Measurements from ENCODE around the gene NELFA.
"Not testable (repeated sequence)": the region's sequence is repeated elsewhere in the genome, so short reads cannot be mapped to it uniquely, and the experiment has no call there.

The NELFA gene

DNA sequence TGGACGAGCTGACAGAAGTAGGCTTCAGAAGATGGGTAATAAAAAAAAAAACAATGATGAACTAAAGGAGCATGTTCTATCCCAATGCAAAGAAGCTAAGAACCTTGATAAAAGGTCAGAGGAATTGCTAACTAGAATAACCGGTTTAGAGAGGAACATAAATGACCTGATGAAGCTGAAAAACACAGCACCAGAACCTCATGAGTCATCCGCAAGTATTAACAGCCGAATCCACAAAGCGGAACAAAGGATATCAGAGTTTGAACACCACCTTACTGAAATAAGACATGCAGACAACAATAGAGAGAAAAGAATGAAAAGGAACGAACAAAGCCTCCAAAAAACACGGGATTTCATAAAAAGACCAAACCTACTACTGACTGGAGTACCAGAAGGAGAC, 10.5 kb downstream of the NELFA start:
- H3K36me3 ChIP-seq = peaks cover 38% of the 10 kb centered on the region

DNA sequence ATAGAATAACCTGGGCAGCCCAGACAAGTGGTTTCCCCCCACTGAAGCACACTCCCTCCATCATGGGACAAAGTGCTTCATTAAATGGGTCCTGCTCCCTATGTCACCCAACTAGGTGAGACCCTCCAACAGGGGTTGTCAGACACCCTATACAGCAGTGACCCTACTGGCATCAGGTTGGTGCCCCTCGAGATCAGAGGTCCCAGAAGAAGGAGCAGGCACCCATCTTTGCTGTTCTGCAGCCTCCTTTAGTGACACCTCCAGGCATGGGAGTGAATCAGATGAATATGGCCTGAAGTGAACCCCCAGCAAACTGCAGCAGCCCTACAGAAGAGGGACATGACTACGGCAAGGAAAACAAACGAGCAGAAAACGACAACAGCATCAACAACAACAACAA, 11.1 kb downstream of the NELFA start:
- peaks cover 33% of the 10 kb centered on the region for H3K36me3 ChIP-seq
- H3K27ac ChIP-seq = no peak overlapping the region
- H3K9me3 ChIP-seq (ENCODE audit: severe bottlenecking) = no peaks in the 10 kb centered on the region

More for the DNA sequence above, 10.5 kb downstream of the NELFA start:
- no peak overlapping the region for H3K27ac ChIP-seq
- no peak for DNase-seq
- H3K4me3 ChIP-seq (ENCODE audit: low read depth, low read length) = no peak overlapping the region
- H3K27me3 ChIP-seq (ENCODE audit: insufficient read depth, low read depth, severe bottlenecking) = no peaks in the 10 kb centered on the region
- TF ChIP-seq, protein P1, sequence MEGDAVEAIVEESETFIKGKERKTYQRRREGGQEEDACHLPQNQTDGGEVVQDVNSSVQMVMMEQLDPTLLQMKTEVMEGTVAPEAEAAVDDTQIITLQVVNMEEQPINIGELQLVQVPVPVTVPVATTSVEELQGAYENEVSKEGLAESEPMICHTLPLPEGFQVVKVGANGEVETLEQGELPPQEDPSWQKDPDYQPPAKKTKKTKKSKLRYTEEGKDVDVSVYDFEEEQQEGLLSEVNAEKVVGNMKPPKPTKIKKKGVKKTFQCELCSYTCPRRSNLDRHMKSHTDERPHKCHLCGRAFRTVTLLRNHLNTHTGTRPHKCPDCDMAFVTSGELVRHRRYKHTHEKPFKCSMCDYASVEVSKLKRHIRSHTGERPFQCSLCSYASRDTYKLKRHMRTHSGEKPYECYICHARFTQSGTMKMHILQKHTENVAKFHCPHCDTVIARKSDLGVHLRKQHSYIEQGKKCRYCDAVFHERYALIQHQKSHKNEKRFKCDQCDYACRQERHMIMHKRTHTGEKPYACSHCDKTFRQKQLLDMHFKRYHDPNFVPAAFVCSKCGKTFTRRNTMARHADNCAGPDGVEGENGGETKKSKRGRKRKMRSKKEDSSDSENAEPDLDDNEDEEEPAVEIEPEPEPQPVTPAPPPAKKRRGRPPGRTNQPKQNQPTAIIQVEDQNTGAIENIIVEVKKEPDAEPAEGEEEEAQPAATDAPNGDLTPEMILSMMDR (IDR thresholded peaks at IDR 0.05; ENCODE audit: low read depth, low read length) = no peak
- no peaks in the 10 kb centered on the region for H3K9me3 ChIP-seq (ENCODE audit: severe bottlenecking)

DNA sequence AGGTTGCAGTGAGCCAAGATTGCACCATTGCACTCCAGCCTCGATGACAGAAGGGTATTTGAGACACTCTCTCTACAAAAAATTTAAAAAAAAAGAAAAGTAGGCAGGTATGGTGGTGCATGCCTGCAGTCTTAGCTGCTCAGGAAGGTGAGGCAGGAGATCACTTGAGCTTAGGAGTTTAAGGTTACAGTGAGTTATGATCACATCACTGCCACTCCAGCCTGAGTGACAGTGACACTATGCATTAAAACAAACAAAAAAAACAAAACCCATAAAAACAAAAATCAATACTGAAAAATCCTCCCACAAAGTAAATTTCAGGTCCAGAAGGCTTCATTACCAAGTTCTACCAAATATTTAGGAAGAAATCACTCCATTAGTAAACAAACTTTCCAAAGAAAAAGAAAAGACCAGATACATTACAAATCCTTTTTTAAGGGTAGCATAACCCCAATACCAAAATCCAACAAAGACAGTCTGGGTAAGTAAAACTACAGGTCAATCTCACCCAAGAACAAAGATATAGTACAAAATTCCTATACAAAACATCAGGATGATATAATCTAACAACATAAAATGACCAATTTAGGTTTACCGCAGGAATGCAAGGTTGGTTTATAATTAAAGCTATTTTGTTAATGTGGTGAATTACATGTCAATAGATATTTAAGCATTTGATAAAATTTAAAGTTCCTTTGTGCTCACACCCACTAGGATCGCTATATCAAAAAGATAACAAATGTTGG, 11.7 kb downstream of the NELFA start:
- Histone ChIP-seq H3K36me3 (peaks cover 31% of the 10 kb centered on the region), H3K27me3 (ENCODE audit: insufficient read depth, low read depth, severe bottlenecking) (no peaks in the 10 kb centered on the region), H3K27ac (no peak overlapping the region), H3K9me3 (ENCODE audit: severe bottlenecking) (no peaks in the 10 kb centered on the region), H3K4me3 (ENCODE audit: low read depth, low read length) (no peak overlapping the region)
- DNase-seq = no peak
- TF ChIP-seq, protein P1 (IDR thresholded peaks at IDR 0.05; ENCODE audit: low read depth, low read length) = no peak

More for the DNA sequence above, 11.1 kb downstream of the NELFA start:
- TF ChIP-seq, protein P1 (IDR thresholded peaks at IDR 0.05; ENCODE audit: low read depth, low read length) = no peak
- DNase-seq = no peak
- no peaks in the 10 kb centered on the region for H3K27me3 ChIP-seq (ENCODE audit: insufficient read depth, low read depth, severe bottlenecking)
- H3K4me3 ChIP-seq (ENCODE audit: low read depth, low read length) = no peak overlapping the region

DNA sequence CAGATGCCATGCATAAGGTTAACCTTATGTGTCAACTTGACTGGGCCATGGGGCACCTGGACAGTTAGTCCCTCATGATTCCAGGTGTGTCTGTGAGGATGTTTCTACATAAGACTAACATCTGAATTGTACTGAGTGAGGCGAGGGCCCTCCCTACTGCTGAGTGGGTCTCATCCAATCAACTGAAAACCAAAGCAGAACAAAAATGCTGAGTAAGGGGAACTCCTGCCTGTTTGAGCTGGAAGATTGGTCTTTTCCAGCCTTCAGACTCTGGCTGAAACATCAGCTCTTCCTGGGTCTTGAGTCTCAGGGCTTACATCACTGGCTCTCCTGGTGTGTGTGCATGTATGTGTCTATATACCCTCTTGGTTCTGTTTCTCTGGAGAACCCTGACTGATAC, 13.8 kb downstream of the NELFA start:
- TF ChIP-seq, protein P1 (IDR thresholded peaks at IDR 0.05; ENCODE audit: low read depth, low read length) = no peak
- no peak for DNase-seq
- no peaks in the 10 kb centered on the region for H3K9me3 ChIP-seq (ENCODE audit: severe bottlenecking)
- H3K27ac ChIP-seq = no peak overlapping the region
- peaks cover 42% of the 10 kb centered on the region for H3K36me3 ChIP-seq
- no peaks in the 10 kb centered on the region for H3K27me3 ChIP-seq (ENCODE audit: insufficient read depth, low read depth, severe bottlenecking)
- H3K4me3 ChIP-seq (ENCODE audit: low read depth, low read length) = no peak overlapping the region

DNA sequence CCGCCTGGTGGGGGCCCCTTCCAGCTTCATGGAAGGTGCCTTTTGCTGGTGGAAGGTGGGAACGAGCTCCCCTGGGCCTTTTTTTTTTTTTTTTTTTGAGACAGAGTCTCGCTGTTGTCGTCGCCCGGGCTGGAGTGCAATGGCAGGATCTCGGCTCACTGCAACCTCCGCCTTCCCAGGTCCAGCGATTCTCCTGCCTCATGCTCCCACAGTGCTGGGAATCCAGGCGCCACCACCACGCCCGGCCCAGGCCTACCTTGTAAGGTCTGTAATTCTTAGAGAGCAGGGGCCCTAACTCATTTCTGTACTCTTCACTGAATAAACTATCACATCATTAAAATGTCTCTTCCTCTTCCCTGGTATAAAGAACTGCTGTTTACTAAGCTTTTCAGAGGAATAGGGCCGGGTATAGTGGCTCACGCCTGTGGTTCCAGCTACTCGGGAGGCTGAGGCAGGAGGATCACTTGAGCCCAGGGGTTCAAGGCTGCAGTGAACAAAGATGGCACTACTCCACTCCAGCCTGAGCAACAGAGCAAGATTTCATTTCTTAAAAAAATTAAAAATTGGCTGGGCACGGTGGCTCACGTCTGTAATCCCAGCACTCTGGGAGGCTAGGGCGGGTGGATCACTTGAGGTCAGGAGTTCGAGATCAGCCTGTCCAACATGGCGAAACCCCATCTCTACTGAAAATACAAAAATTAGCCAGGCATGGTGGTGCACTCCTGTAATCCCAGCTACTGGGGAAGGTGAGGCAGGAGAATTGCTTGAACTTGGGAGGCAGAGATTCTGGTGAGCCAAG, 14.9 kb downstream of the NELFA start:
- H3K27ac ChIP-seq; H3K9me3 ChIP-seq (ENCODE audit: severe bottlenecking); H3K4me3 ChIP-seq (ENCODE audit: low read depth, low read length); DNase-seq; H3K27me3 ChIP-seq (ENCODE audit: insufficient read depth, low read depth, severe bottlenecking): not testable (repeated sequence)
- peaks cover 46% of the 10 kb centered on the region for H3K36me3 ChIP-seq

DNA sequence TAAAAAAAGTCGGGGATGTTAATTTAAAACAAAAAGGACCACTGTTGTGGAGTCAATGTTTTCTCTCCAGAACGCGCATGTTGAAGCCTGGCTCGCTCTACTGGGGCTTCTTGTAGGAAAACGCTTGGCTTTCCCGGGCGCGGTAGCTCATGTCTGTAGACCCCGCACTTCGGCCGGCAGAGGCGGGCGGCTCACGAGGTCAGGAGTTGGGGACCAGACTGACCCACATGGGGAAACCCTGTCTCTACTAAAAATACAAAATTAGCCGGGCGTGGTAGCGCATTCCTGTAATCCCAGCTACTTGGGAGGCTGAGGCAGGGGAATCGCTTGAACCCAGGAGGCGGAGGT, 15.6 kb downstream of the NELFA start:
- DNase-seq = no peak
- H3K9me3 ChIP-seq (ENCODE audit: severe bottlenecking) = no peaks in the 10 kb centered on the region
- H3K4me3 ChIP-seq (ENCODE audit: low read depth, low read length) = no peak overlapping the region
- TF ChIP-seq, protein P1 (IDR thresholded peaks at IDR 0.05; ENCODE audit: low read depth, low read length) = no peak
- no peak overlapping the region for H3K27ac ChIP-seq
- no peaks in the 10 kb centered on the region for H3K27me3 ChIP-seq (ENCODE audit: insufficient read depth, low read depth, severe bottlenecking)
- H3K36me3 ChIP-seq = peaks cover 52% of the 10 kb centered on the region
